Bronchial epithelial cell (primary cell): Measurements from ENCODE around the gene RASGRP1. TPM values are rescaled to one million over a fixed set of nuclear protein-coding genes. Genes with fewer than 3 reads are reported as not detected.

Experiments used
- DNase-seq: peaks from one replicate; pipeline ENCODE4 v3.0.0-alpha.2; 2010; ENCODE audit warnings: low read depth
- FAIRE-seq: peaks from 2 replicates; lab custom pipeline; 2011; peaks lifted over from hg19 to GRCh38; lab: Jason Lieb, UNC
- H3K27me3 ChIP-seq: 2 replicates; pipeline ENCODE4 v1.5.1; 2011; ENCODE audit warnings: low read length; ENCODE audit not compliant: control insufficient read depth, insufficient read depth
- H3K36me3 ChIP-seq: 2 replicates; pipeline ENCODE4 v1.5.1; 2011; ENCODE audit warnings: low read length; ENCODE audit not compliant: control insufficient read depth, insufficient read depth
- H3K4me3 ChIP-seq: 2 replicates; pipeline ENCODE4 v1.5.1; 2011; ENCODE audit warnings: mild to moderate bottlenecking, low read depth, low read length, control low read depth
- CTCF ChIP-seq: IDR thresholded peaks from 2 replicates; pipeline ENCODE4 v1.5.1; 2011; ENCODE audit warnings: mild to moderate bottlenecking, moderate library complexity, low read length, control low read depth, inconsistent platforms; ENCODE audit not compliant: insufficient read depth, severe bottlenecking
- total RNA-seq: library from RNA; depleted of rRNA; stranded (reverse); fragments of >200 nt; gene quantifications from 2 replicates; pipeline ENCODE4 v1.2.1, GENCODE V29; 2014

Gene RASGRP1
- total RNA-seq, 1 donor from 2014 or later: under 0.01 TPM

DNA sequence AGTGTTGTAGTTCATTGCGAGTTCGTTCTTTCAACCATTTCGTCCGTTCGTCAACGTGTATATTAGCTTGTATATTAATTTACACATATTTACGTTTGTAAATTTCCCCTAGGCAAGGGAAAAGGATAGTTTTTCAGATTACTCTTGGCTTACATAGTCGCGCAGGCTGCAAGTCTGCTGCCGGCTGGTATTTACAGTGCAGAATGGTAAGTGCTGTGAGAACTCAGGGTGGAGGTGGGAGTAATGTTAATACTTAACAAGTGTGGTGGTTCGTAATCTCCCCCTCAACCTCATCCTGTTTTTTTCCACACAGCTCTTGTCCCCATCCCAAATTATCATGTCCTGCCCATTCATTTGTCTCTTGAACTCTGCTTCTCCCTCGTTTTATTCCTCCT lies 109.9 kb downstream of the RASGRP1 start:
- TF ChIP-seq CTCF: no peak
- Histone ChIP-seq H3K4me3 (peak overlapping the region; percentile 78), H3K36me3 (peaks cover 1% of the 10 kb centered on the region), H3K27me3 (no peaks in the 10 kb centered on the region)
- FAIRE-seq: no peak
- no peak for DNase-seq

GRCh38 chr15:38453971-38454695 lies 110.5 kb downstream of the RASGRP1 start, which contains the start of gene FAM98B:
TSS of gene FAM98B (plus strand) at chr15:38454127. CDS start at chr15:38454162, 35 bp downstream.
- no peak for FAIRE-seq
- TF ChIP-seq CTCF: peak; percentile 15
- DNase-seq: peak; percentile 68
- H3K4me3 ChIP-seq: peak within 1 kb of the TSS; percentile 78
- H3K36me3 ChIP-seq: no peaks in the 10 kb centered on the region
- no peaks in the 10 kb centered on the region for H3K27me3 ChIP-seq

- no peaks in the 10 kb centered on the region for H3K27me3 ChIP-seq
- no peak for FAIRE-seq
Observed at GRCh38 chr15:38441130-38441519, 123.5 kb downstream of the RASGRP1 start.

GRCh38 chr15:38440353-38441129 lies 124.1 kb downstream of the RASGRP1 start:
- peak; percentile 88 for TF ChIP-seq CTCF
- peak; percentile 73 for DNase-seq
- Histone ChIP-seq H3K36me3 (no peaks in the 10 kb centered on the region), H3K27me3 (no peaks in the 10 kb centered on the region), H3K4me3 (no peak overlapping the region)
- FAIRE-seq: no peak

More at GRCh38 chr15:38441130-38441519, 123.5 kb downstream of the RASGRP1 start:
- no peaks in the 10 kb centered on the region for H3K36me3 ChIP-seq
- no peak for TF ChIP-seq CTCF
- no peak overlapping the region for H3K4me3 ChIP-seq
- DNase-seq: no peak

Other genes with a start within 250 kb of the RASGRP1 start
- gene FAM98B, start 110.7 kb downstream of the RASGRP1 start, total RNA-seq: 6.8 and 9.5 TPM in 2 replicates